KMS-11 (cell line): ENCODE measurements around the gene SYT1.

Experiments used
- H2AFZ ChIP-seq: fragments of 200-600 bp; sonication (generic); 2 replicates; pipeline ENCODE4 v1.6.1; 2016; ENCODE audit warnings: antibody characterized with exemption, mixed run types, low read depth
- H3K27ac ChIP-seq: fragments of 200-600 bp; sonication (generic); 2 replicates; pipeline ENCODE4 v1.6.1; 2016; ENCODE audit warnings: mild to moderate bottlenecking, mixed run types
- H3K27me3 ChIP-seq: fragments of 200-600 bp; sonication (generic); 2 replicates; pipeline ENCODE4 v1.6.1; 2017; ENCODE audit warnings: mild to moderate bottlenecking, low read depth, mixed run types, moderate library complexity; ENCODE audit not compliant: insufficient read depth
- H3K36me3 ChIP-seq: fragments of 200-600 bp; sonication (generic); 2 replicates; pipeline ENCODE4 v1.6.1; 2017; ENCODE audit warnings: mild to moderate bottlenecking, mixed run types; ENCODE audit not compliant: insufficient read depth
- H3K4me1 ChIP-seq: fragments of 200-600 bp; sonication (generic); 2 replicates; pipeline ENCODE4 v1.6.1; 2016; ENCODE audit warnings: mild to moderate bottlenecking, low read depth, mixed run types; ENCODE audit not compliant: poor library complexity, severe bottlenecking
- H3K4me2 ChIP-seq: fragments of 200-600 bp; sonication (generic); 2 replicates; pipeline ENCODE4 v1.7.0; 2016; ENCODE audit warnings: mild to moderate bottlenecking, mixed run types
- H3K4me3 ChIP-seq: fragments of 200-600 bp; sonication (generic); IDR thresholded peaks from 2 replicates; pipeline ENCODE4 v1.6.1; 2017; ENCODE audit warnings: low read depth, low read length, mixed read lengths; ENCODE audit not compliant: insufficient read depth
- H3K79me2 ChIP-seq: fragments of 200-600 bp; sonication (generic); 2 replicates; pipeline ENCODE4 v1.6.1; 2016; ENCODE audit warnings: low read depth, mixed run types; ENCODE audit not compliant: insufficient read depth
- H3K9ac ChIP-seq: fragments of 200-600 bp; sonication (generic); 2 replicates; pipeline ENCODE4 v1.6.1; 2016; ENCODE audit warnings: mild to moderate bottlenecking, mixed run types
- H4K20me1 ChIP-seq: fragments of 200-600 bp; sonication (generic); 2 replicates; pipeline ENCODE4 v1.6.1; 2016; ENCODE audit warnings: mild to moderate bottlenecking, mixed run types; ENCODE audit not compliant: insufficient read depth
- CTCF ChIP-seq: fragments of 200-600 bp; sonication (generic); conservative IDR thresholded peaks from 2 replicates; pipeline ENCODE4 v1.6.1; 2017; ENCODE audit warnings: low read depth, mild to moderate bottlenecking, antibody characterized with exemption, low read length, moderate library complexity, mixed read lengths

Gene SYT1

GRCh38 chr12:79233341-79233781 lies 368.8 kb downstream of the SYT1 start:
- Histone ChIP-seq H3K4me1 (peaks cover 48% of the 10 kb centered on the region), H3K36me3 (no peaks in the 10 kb centered on the region), H3K9ac (peak overlapping the region; percentile 33; the same call in 1 of the 2 replicates), H4K20me1 (no peaks in the 10 kb centered on the region), H3K4me3 (no peak overlapping the region), H3K27ac (peak overlapping the region; percentile 64), H3K4me2 (peak overlapping the region; percentile 83), H3K79me2 (no peaks in the 10 kb centered on the region), H3K27me3 (no peaks in the 10 kb centered on the region), H2AFZ (peak overlapping the region; percentile 78)
- TF ChIP-seq CTCF: no peak

GRCh38 chr12:79236920-79237319 lies 372.3 kb downstream of the SYT1 start:
- Histone ChIP-seq H3K79me2 (no peaks in the 10 kb centered on the region), H3K27me3 (no peaks in the 10 kb centered on the region), H3K4me3 (no peak overlapping the region), H3K4me1 (peaks cover 37% of the 10 kb centered on the region), H3K4me2 (no peak overlapping the region), H3K9ac (no peak overlapping the region), H4K20me1 (no peaks in the 10 kb centered on the region), H2AFZ (no peak overlapping the region), H3K36me3 (no peaks in the 10 kb centered on the region), H3K27ac (no peak overlapping the region)
- TF ChIP-seq CTCF: no peak

- H3K4me1 ChIP-seq: peaks cover 27% of the 10 kb centered on the region
- H4K20me1 ChIP-seq: no peaks in the 10 kb centered on the region
- no peaks in the 10 kb centered on the region for H3K79me2 ChIP-seq
- no peak overlapping the region for H2AFZ ChIP-seq
- H3K27me3 ChIP-seq: no peaks in the 10 kb centered on the region
- H3K4me2 ChIP-seq: peak overlapping the region; percentile 15; the same call in 1 of the 2 replicates
- no peak overlapping the region for H3K27ac ChIP-seq
- H3K9ac ChIP-seq: no peak overlapping the region
- no peak overlapping the region for H3K4me3 ChIP-seq
- H3K36me3 ChIP-seq: no peaks in the 10 kb centered on the region
- no peak for TF ChIP-seq CTCF
Observed at GRCh38 chr12:79238246-79238645, 373.7 kb downstream of the SYT1 start.

GRCh38 chr12:79247494-79247893 lies 382.9 kb downstream of the SYT1 start:
- no peaks in the 10 kb centered on the region for H3K79me2 ChIP-seq
- H3K27ac ChIP-seq: no peak overlapping the region
- H3K4me2 ChIP-seq: no peak overlapping the region
- no peak overlapping the region for H3K9ac ChIP-seq
- H2AFZ ChIP-seq: no peak overlapping the region
- H3K4me1 ChIP-seq: peaks cover 17% of the 10 kb centered on the region
- H3K27me3 ChIP-seq: no peaks in the 10 kb centered on the region
- no peak for TF ChIP-seq CTCF
- no peaks in the 10 kb centered on the region for H3K36me3 ChIP-seq
- no peak overlapping the region for H3K4me3 ChIP-seq
- H4K20me1 ChIP-seq: no peaks in the 10 kb centered on the region
